ENCODE measurements around the gene KCNH1. TPM values are rescaled to one million over a fixed set of nuclear protein-coding genes. Genes with fewer than 3 reads are reported as not detected.

The KCNH1 gene
- total and polyA plus RNA-seq, 2 experiments from 2014 or later, result 0.28 TPM; not detected in 1

GRCh38 chr1:210908257-210908656 lies 225.7 kb downstream of the KCNH1 start (continued):
- TF ChIP-seq REST (IDR thresholded peaks at IDR 0.05; ENCODE audit: unreplicated experiment) (no peak), EZH2 (IDR thresholded peaks at IDR 0.05; ENCODE audit: low read depth, unreplicated experiment) (no peak)

GRCh38 chr1:210907251-210907805 lies 226.6 kb downstream of the KCNH1 start:
- no peak overlapping the region for H2AFZ ChIP-seq

GRCh38 chr1:210905944-210906453 lies 227.9 kb downstream of the KCNH1 start:
- Histone ChIP-seq H3K9me2 (ENCODE audit: insufficient read depth) (no peaks in the 10 kb centered on the region), H3K4me1 (ENCODE audit: insufficient read depth) (no peaks in the 10 kb centered on the region), H3K27me3 (ENCODE audit: insufficient read depth) (no peaks in the 10 kb centered on the region), H3K79me2 (replicated peaks; ENCODE audit: insufficient read depth) (no peaks in the 10 kb centered on the region), H2AFZ (no peak overlapping the region), H4K20me1 (replicated peaks; ENCODE audit: insufficient read depth) (no peaks in the 10 kb centered on the region), H3K4me2 (no peak overlapping the region), H3F3A (replicated peaks; ENCODE audit: low read depth) (no peaks in the 10 kb centered on the region), H3K4me3 (no peak overlapping the region), H3K36me3 (ENCODE audit: insufficient read depth) (no peaks in the 10 kb centered on the region), H3K27ac (ENCODE audit: low read depth) (no peak overlapping the region)
- Mint-ChIP-seq H3K27me3 (ENCODE audit: insufficient read depth, low read depth, poor library complexity) (peaks cover 2% of the 10 kb centered on the region), H3K9me3 (no peaks in the 10 kb centered on the region), H3K4me3 (no peak overlapping the region), H3K27ac (no peak overlapping the region), H3K4me1 (0 out of 3 replicates have a peak, but pooled peaks cover 3% of the 10 kb centered on the region), H3K36me3 (ENCODE audit: low read depth) (no peaks in the 10 kb centered on the region)
- DNase-seq (ENCODE audit: low spot score), result no peak
- no peak for ATAC-seq
- TF ChIP-seq CREB1 (CRISPR knock-in tag; IDR thresholded peaks at IDR 0.05; ENCODE audit: low read depth) (no peak), CTCF (conservative IDR thresholded peaks at IDR 0.05; ENCODE audit: low read depth in 2 of 2) (no peak), JUNB (IDR thresholded peaks at IDR 0.05; ENCODE audit: unreplicated experiment) (no peak), ZNF462 (CRISPR knock-in tag; IDR thresholded peaks at IDR 0.05) (no peak)

More at GRCh38 chr1:210907251-210907805, 226.6 kb downstream of the KCNH1 start:
- TF ChIP-seq POLR2AphosphoS5 (IDR thresholded peaks at IDR 0.05; ENCODE audit: low read depth) (no peak), NANOG (IDR thresholded peaks at IDR 0.05; ENCODE audit: borderline replicate concordance) (no peak), JUNB (IDR thresholded peaks at IDR 0.05; ENCODE audit: unreplicated experiment) (no peak), EZH2phosphoT487 (IDR thresholded peaks at IDR 0.05; ENCODE audit: unreplicated experiment) (no peak), EZH2 (IDR thresholded peaks at IDR 0.05; ENCODE audit: low read depth, unreplicated experiment) (no peak)
- Mint-ChIP-seq H3K27me3 (ENCODE audit: insufficient read depth, low read depth, poor library complexity) (no peaks in the 10 kb centered on the region), H3K36me3 (ENCODE audit: low read depth) (no peaks in the 10 kb centered on the region), H3K9me3 (no peaks in the 10 kb centered on the region), H3K4me1 (0 out of 3 replicates have a peak, but pooled peaks cover 3% of the 10 kb centered on the region), H3K27ac (no peak overlapping the region), H3K4me3 (no peak overlapping the region)
- Histone ChIP-seq H3F3A (replicated peaks; ENCODE audit: low read depth) (no peaks in the 10 kb centered on the region), H3K79me2 (replicated peaks; ENCODE audit: insufficient read depth) (no peaks in the 10 kb centered on the region), H3K4me1 (ENCODE audit: insufficient read depth) (no peaks in the 10 kb centered on the region), H3K9me2 (ENCODE audit: insufficient read depth) (no peaks in the 10 kb centered on the region), H3K27me3 (ENCODE audit: insufficient read depth) (no peaks in the 10 kb centered on the region), H3K4me2 (no peak overlapping the region), H3K27ac (ENCODE audit: low read depth) (no peak overlapping the region), H3K4me3 (no peak overlapping the region), H3K36me3 (ENCODE audit: insufficient read depth) (no peaks in the 10 kb centered on the region), H4K20me1 (replicated peaks; ENCODE audit: insufficient read depth) (no peaks in the 10 kb centered on the region)
- DNase-seq (ENCODE audit: low spot score) (no peak), ATAC-seq (no peak)

Measured in GM23338 (cell line).